Ovary (tissue), 3 donors: ENCODE measurements around the gene ANTXR1.

Experiments used
- CTCF ChIP-seq, 3 donors: fragments of 450-650 bp in 2 of 3; fragments of 200-600 bp in 1 of 3; IDR thresholded peaks; one replicate each; pipeline versions ENCODE4 v1.5.1 to v1.8.0; 2016 to 2022; ENCODE audit warnings: antibody characterized with exemption in 3 of 3, mild to moderate bottlenecking in 1 of 3
- EP300 ChIP-seq: sonication (generic); formaldehyde crosslinking; IDR thresholded peaks from one replicate; pipeline ENCODE4 v1.6.1; 2017; ENCODE audit warnings: antibody characterized with exemption
- POLR2A ChIP-seq: fragments of 450-650 bp; IDR thresholded peaks from one replicate; pipeline ENCODE4 v1.6.1; 2017; ENCODE audit warnings: antibody characterized with exemption, mild to moderate bottlenecking, moderate library complexity
- donor health status: DM: no; HTN: no; CAD: no.

- TF ChIP-seq POLR2A = no peak
- TF ChIP-seq CTCF (IDR thresholded peaks at IDR 0.05) = no peak
- TF ChIP-seq EP300 = no peak
These were observed 178.7 kb downstream of the ANTXR1 start for GRCh38 chr2:69191634-69192033.
